Endodermal cell (in vitro differentiated cells): Measurements from ENCODE around the gene AMPD3. TPM values are rescaled to one million over a fixed set of nuclear protein-coding genes. Genes with fewer than 3 reads are reported as not detected.

ENCODE experiments used
- DNase-seq: peaks from one replicate; pipeline ENCODE4 v3.0.0-alpha.2; 2017
- H3K27ac ChIP-seq: 2 replicates; pipeline ENCODE4 v1.5.1; 2013; ENCODE audit warnings: mild to moderate bottlenecking, low read depth, low read length, moderate library complexity
- H3K27me3 ChIP-seq: 2 replicates; pipeline ENCODE4 v1.6.1; 2013; ENCODE audit warnings: mild to moderate bottlenecking, low read length, moderate library complexity; ENCODE audit not compliant: insufficient read depth, control insufficient read depth, poor library complexity, severe bottlenecking
- H3K36me3 ChIP-seq: 2 replicates; pipeline ENCODE4 v1.7.0; 2013; ENCODE audit warnings: mild to moderate bottlenecking, low read length, moderate library complexity; ENCODE audit not compliant: control insufficient read depth, insufficient read depth
- H3K4me1 ChIP-seq: one replicate; pipeline ENCODE4 v1.7.0; 2013; ENCODE audit warnings: low read length; ENCODE audit not compliant: control insufficient read depth, insufficient read depth
- H3K4me3 ChIP-seq: 2 replicates; pipeline ENCODE4 v1.5.1; 2013; ENCODE audit warnings: mild to moderate bottlenecking, low read length, moderate library complexity
- H3K9ac ChIP-seq: 2 replicates; pipeline ENCODE4 v1.6.1; 2013; ENCODE audit warnings: mild to moderate bottlenecking, low read length, moderate library complexity; ENCODE audit not compliant: poor library complexity, severe bottlenecking; ENCODE audit errors: extremely low read depth
- H3K9me3 ChIP-seq: 2 replicates; pipeline ENCODE4 v1.6.1; 2013; ENCODE audit warnings: mild to moderate bottlenecking, low read length, moderate library complexity; ENCODE audit not compliant: control insufficient read depth
- H3K27ac Mint-ChIP-seq: 2 replicates; pipeline ENCODE4 v1.8.0; 2020; ENCODE audit warnings: mixed read lengths
- H3K27me3 Mint-ChIP-seq: 2 replicates; pipeline ENCODE4 v1.8.0; 2021; ENCODE audit warnings: mild to moderate bottlenecking, mixed read lengths; ENCODE audit not compliant: insufficient read depth
- H3K36me3 Mint-ChIP-seq: 2 replicates; pipeline ENCODE4 v1.8.0; 2020; ENCODE audit warnings: low read depth, mixed read lengths
- H3K4me1 Mint-ChIP-seq: 2 replicates; pipeline ENCODE4 v1.8.0; 2020; ENCODE audit warnings: mixed read lengths
- H3K4me3 Mint-ChIP-seq: 2 replicates; pipeline ENCODE4 v1.8.0; 2020; ENCODE audit warnings: mild to moderate bottlenecking, moderate library complexity, mixed read lengths
- H3K9me3 Mint-ChIP-seq: 2 replicates; pipeline ENCODE4 v1.8.0; 2020; ENCODE audit warnings: mild to moderate bottlenecking, mixed read lengths
- CTCF ChIP-seq: fragments of 200-600 bp; sonication (generic); conservative IDR thresholded peaks from 2 replicates; pipeline ENCODE4 v1.5.0; 2021; ENCODE audit warnings: antibody characterized with exemption, mild to moderate bottlenecking
- WGBS, 2 experiments: methylation state at CpG; one replicate each; pipeline versions ENCODE4 v1.1.5 to v1.1.7; 2013; ENCODE audit warnings: missing lambda C conversion rate in 2 of 2, mixed read lengths in 1 of 2; ENCODE audit not compliant: insufficient coverage in 1 of 2, insufficient read length in 1 of 2; 5-methylcytosine and 5-hydroxymethylcytosine counted together
- total RNA-seq, 2 donors: library from RNA; stranded (reverse); fragmentation: NEBNext Ultra II Directional in 1 of 2; extraction: Animal tissue kit (Norgen Biotek cat#: 25700) in 1 of 2; gene quantifications; 2 replicates in 1 of 2; 3 replicates in 1 of 2; pipeline ENCODE4 v1.2.1, GENCODE V29; 2021

Gene AMPD3
- total RNA-seq, 2 donors from 2014 or later = 7.1 to 7.9 TPM

DNA sequence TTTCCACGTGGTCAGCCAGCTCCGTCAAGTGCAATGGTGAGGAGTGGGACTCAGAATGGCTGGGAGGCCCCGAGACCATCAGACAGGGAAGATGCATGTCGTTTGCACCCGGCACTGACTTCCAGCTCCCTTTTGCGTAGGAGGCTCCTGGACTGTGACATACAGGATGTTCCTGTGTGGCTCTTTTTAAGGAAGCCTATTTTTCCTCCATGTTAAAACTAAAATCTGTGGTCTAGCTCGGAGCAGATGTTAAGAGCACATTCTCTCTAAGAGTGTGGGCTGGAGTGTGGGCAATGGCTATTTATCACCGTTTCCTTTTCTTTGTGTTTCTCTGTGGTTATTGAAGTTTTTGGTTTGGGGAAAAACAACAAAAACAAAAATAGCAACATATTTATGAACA, 40.9 kb upstream of the AMPD3 start:
- peaks cover 4% of the 10 kb centered on the region for H3K4me1 ChIP-seq
- Mint-ChIP-seq H3K4me1 (peaks cover 8% of the 10 kb centered on the region), H3K27me3 (no peaks in the 10 kb centered on the region), H3K9me3 (no peaks in the 10 kb centered on the region), H3K36me3 (no peaks in the 10 kb centered on the region), H3K27ac (no peak overlapping the region), H3K4me3 (no peak overlapping the region)
- TF ChIP-seq CTCF = no peak
- H3K27ac ChIP-seq = no peak overlapping the region
- no peak overlapping the region for H3K4me3 ChIP-seq
- no peak overlapping the region for H3K9ac ChIP-seq
- H3K27me3 ChIP-seq = no peaks in the 10 kb centered on the region
- no peak for DNase-seq
- H3K36me3 ChIP-seq = no peaks in the 10 kb centered on the region
- 84 to 88% methylated on average over 5 to 8 of the region's 8 CpGs for WGBS, 2 experiments
- no peaks in the 10 kb centered on the region for H3K9me3 ChIP-seq

DNA sequence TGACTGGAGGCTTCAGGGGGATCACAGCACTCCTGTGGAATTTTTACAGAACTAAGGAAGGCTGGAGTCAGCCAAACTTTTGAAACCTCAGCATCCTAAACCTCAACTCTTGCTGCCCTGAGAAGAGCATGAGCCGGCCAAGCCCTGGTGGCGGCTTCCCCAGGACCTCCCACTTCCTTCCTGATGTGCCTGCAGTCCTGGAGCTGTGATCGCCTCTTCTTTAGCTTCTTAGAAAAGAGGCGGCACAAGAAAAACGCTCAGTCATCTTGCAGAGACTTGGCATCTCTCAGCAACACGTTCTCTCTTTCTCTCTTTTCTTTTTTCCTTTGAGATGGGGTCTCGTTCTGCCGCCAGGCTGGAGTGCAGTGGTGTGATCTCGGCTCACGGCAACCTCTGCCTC, 40.4 kb upstream of the AMPD3 start:
- Mint-ChIP-seq H3K27ac (no peak overlapping the region), H3K27me3 (no peaks in the 10 kb centered on the region), H3K4me1 (peaks cover 8% of the 10 kb centered on the region)

DNA sequence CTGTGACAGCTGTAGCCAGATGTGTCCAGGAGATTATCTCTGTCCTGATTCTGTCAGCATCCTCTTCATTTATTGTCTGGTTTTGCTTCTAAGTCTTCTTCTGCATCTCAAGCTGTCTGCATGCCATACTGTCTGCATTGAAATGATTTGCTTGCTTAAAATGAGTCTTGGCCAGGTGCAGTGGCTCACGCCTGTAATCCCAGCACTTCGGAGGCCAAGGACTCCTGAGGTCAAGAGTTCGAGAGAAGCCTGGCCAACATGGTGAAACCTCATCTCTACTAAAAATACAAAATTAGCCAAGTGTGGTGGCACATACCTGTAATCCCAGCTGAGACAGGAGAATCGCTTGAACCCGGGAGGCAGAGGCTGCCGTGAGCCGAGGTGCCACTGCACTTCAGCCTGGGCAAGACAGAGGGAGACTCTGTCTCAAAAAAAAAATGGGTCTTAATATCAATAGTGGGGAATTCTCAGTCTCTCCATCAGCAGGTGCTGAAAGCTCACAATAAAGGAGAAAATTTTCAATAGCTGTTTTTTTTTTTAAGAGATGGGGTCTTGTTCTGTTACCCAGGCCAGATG, 39.2 kb upstream of the AMPD3 start:
- no peak overlapping the region for H3K9ac ChIP-seq
- no peak overlapping the region for H3K4me3 ChIP-seq
- Mint-ChIP-seq H3K27ac (no peak overlapping the region), H3K9me3 (no peaks in the 10 kb centered on the region), H3K36me3 (no peaks in the 10 kb centered on the region), H3K27me3 (no peaks in the 10 kb centered on the region), H3K4me3 (no peak overlapping the region), H3K4me1 (no peaks in the 10 kb centered on the region)
- DNase-seq = no peak
- H3K9me3 ChIP-seq = no peaks in the 10 kb centered on the region
- no peaks in the 10 kb centered on the region for H3K4me1 ChIP-seq
- no peak overlapping the region for H3K27ac ChIP-seq
- H3K36me3 ChIP-seq = no peaks in the 10 kb centered on the region
- H3K27me3 ChIP-seq = no peaks in the 10 kb centered on the region
- 86 to 95% methylated on average over 6 to 7 of the region's 7 CpGs for WGBS, 2 experiments
- TF ChIP-seq CTCF = peak; percentile 45

More for the DNA sequence above, 40.4 kb upstream of the AMPD3 start:
- no peak overlapping the region for H3K9ac ChIP-seq
- H3K36me3 ChIP-seq = no peaks in the 10 kb centered on the region
- H3K4me3 ChIP-seq = no peak overlapping the region
- WGBS, 2 experiments = 71 to 83% methylated on average over 10 of the region's 10 CpGs
- TF ChIP-seq CTCF = no peak
- H3K9me3 ChIP-seq = no peaks in the 10 kb centered on the region
- no peak for DNase-seq
- H3K4me1 ChIP-seq = peaks cover 4% of the 10 kb centered on the region
- Mint-ChIP-seq H3K4me3 (no peak overlapping the region), H3K9me3 (no peaks in the 10 kb centered on the region), H3K36me3 (no peaks in the 10 kb centered on the region)
- H3K27ac ChIP-seq = no peak overlapping the region
- no peaks in the 10 kb centered on the region for H3K27me3 ChIP-seq
